GM12891 (cell line): ENCODE data around the gene GJB2.

ENCODE experiments used
- POLR2A ChIP-seq: IDR thresholded peaks from 2 replicates; pipeline ENCODE4 v1.6.1; 2011; ENCODE audit warnings: low read depth, low read length, control low read depth
- POLR2AphosphoS5 ChIP-seq: IDR thresholded peaks from 2 replicates; pipeline ENCODE4 v1.6.1; 2011; ENCODE audit warnings: low read depth, low read length, control low read depth

DNA sequence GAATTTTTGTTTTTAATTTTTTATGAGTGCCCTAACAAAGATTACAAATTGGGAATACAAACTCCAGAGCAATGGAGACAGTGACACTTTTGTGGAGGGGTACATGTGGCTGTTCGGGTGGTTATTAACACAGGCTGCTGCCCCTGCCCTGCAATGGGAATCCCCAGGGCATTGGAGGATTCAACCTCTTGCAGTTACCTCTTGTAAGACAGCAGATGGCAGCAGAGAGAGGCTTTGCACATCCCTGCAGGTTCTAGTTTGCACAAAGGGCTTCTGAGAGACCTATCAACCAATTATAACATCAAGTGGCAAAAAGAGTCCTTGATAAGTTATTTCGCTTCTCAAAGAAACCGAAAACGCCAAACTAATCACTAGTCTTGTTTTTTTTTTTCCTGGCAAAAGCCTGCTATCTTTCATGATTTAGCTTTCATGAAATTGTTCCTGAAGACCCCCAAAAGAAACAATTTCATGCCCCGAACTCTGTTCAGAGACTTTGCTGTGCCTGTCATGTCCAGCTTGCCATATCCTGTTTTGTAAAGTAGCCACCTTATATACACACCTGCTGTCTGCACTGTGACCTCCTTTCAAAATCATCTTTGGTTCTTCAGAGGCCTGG lies 10.4 kb downstream of the GJB2 start:
- TF ChIP-seq POLR2A (no peak), POLR2AphosphoS5 (no peak)
